Skin epidermis (tissue), 12 donors: ENCODE data around the gene GOSR2.
A peak's percentile ranks its signal among the peaks of the same experiment; 100 is the strongest.
"Not testable (repeated sequence)": the region's sequence is repeated elsewhere in the genome, so short reads cannot be mapped to it uniquely, and the experiment has no call there.

Experiments
- H3K27ac ChIP-seq, 21 experiments: fragments of 200-600 bp; sonication (generic) in 11 of 21; one replicate each; pipeline ENCODE4 v1.5.0; 2020; ENCODE audit warnings: mild to moderate bottlenecking in 3 of 21, inconsistent platforms in 2 of 21, moderate library complexity in 2 of 21
- H3K4me3 ChIP-seq, 7 experiments: fragments of 200-600 bp; sonication (generic) in 2 of 7; one replicate each; pipeline ENCODE4 v1.5.0; 2020; ENCODE audit warnings: inconsistent platforms in 2 of 7, mild to moderate bottlenecking in 2 of 7, moderate library complexity in 1 of 7

The GOSR2 gene

DNA sequence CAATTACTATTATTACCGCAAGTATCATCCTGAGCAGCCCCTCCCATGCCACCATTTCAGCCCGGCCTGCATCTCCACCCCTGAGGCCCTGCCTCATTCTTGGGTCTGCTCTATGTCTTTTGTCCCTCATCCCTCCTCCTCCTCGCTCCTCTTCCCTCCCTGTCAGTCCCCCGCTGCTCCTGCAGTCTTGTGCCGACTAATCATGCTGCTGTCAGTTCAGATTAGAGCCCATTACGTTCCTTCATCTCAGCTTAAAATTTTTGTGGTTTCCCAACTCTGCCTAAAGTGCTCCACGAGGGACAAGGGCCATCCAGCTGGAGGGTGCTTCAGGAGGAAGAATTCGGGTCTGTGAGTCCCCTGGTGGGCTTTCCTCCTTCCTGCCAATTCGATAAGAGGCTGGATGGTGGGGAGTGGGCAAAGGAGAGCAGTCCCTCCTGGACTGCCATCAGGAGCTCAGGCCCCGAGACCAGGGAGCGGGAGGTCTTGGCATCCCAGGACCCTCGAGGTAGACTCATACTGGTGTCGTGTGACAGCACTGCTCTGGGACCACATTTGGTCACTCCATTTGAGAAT, 32.9 kb upstream of the GOSR2 start:
- H3K4me3 ChIP-seq, result no peak overlapping the region
- no peak overlapping the region for H3K27ac ChIP-seq

DNA sequence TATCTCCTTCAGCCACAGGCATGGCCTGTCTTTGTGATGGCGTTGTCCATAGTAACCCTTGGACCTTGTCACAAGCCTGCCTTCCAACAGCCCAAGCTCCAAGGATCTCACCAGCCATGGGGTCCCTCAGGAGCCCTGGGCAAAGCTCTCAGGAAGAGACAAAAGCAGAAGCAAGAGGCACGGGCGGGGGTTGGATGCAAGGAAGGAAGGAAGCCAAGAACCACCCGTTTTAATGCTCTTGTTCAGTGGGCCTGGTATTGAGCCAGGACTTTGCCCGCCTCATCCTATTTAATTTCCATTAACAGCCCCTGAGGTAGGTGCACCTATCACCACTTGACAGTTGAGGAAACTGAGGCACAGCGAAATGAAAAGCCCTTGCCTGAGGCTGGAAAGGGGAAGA, 32.3 kb upstream of the GOSR2 start:
- H3K27ac ChIP-seq, result no peak overlapping the region

DNA sequence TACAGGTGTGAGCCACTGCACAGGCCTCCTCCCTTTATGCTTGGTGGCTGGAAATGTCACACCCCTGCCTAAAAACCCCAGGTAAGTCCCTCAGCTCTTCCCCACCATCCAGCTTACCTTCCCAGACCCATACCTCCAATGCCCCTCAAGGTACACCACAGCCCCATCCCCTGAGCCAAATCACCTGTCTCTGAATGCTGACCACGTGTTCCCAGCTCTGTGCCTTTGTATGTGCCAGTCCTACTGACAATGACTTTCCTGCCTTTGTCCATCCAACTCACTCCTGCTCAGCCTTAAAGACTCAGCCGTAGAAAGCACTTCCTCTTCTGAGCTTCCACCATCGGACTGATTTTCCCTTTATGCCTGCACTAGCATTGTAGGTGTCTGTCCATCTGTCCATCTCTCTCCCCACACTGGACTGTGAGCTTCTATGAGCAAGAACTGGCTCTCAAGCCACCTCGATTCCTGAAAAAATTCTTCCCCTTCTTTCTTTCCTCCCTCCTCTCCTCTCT, 30.7 kb upstream of the GOSR2 start:
- Histone ChIP-seq H3K4me3 (no peak overlapping the region), H3K27ac (no peak overlapping the region)

More for the DNA sequence above, 32.3 kb upstream of the GOSR2 start:
- H3K4me3 ChIP-seq, result no peak overlapping the region

DNA sequence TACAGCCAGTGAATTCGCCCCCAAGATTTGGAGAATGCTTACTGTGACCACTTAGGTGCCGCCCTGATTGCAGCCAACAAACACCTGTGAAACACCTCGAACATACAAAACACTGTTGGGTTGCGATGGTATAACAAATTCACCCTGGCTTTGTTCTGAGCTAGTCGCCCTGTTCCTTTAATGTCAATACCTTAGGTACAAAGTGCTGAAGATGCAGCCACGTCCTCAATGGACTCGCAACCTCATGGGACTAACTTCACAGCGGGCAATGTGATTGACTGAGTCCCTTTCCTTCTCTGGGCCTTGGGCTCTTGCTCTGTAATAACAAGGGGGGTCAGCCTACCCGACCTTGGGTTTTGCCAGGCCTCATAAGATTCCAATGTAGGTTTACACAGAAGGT, 28.9 kb upstream of the GOSR2 start:
- no peak overlapping the region for H3K4me3 ChIP-seq
- no peak overlapping the region for H3K27ac ChIP-seq

DNA sequence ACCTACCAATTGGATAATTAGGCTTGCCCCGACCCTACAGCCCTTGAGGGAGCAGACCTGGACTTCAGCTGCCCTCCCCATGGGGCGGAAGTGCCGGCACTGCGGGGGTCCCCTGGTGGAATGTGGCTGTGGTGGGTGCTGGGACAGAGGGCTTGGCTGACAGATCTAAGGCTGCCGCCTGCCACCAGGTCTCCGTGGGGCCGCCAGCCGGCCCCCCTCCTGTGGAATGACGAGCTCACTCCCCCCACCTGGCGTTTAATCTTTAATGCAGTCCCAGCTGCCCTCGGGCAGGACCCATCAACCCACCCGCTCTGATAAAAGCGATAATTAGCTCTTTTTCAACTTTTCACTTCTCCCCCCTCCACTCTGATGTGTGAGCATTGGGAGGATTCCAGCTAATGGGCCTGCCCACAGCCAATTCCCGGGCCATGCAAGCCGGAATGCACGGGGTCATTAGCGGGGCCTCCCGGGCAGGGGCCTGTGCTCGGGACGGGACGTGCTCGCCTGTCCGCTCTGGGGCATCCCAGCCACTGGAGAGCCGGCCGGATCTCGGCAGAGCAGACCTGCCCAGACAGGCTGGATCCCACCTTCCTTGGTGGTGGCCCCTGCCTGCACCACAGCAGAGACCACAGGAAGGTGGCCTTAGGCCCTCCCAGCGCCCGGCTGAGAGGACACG, 28.3 kb upstream of the GOSR2 start:
- H3K27ac ChIP-seq, result no peak overlapping the region
- H3K4me3 ChIP-seq, result no peak overlapping the region

DNA sequence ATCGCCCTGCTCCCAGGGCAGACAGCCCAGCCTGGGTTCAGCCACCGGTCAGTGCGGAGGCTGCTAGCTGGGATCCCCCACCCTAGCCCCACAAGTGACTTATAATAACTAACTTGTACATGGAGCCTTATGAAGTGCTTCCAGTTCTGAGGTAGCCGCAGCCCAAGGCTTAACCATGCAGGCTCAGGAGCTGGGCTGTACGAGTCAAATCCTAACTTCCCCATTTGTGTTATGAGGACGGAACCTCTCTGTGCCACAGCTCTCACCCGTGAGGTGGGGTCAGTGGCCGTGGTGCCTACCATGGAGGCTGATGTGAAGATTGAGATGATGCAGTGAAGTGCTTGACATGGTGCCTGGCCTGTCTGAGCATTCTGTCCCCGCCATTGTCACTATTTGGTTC, 27.8 kb upstream of the GOSR2 start:
- Histone ChIP-seq H3K4me3 (no peak overlapping the region), H3K27ac (no peak overlapping the region)

DNA sequence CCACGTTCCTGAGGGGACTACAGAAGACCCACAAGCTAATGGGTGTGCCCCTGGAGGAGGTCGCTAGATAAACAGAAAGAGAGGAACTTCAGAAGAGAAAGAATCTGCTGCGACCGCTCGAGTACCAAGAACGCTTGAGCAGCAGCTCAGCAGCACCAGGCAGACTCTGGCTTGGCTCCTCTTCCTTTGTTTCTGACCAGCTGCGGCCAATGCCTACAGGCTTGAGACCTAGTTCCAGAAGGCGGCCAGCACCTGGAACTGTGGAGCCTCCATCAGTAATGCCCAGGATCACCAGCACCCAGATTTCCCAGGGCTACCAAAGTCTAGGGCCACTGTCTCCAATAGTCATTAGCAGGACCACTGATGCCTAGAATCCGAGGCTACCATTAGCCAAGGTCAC, 26.0 kb upstream of the GOSR2 start:
- H3K4me3 ChIP-seq, result no peak overlapping the region
- no peak overlapping the region for H3K27ac ChIP-seq

DNA sequence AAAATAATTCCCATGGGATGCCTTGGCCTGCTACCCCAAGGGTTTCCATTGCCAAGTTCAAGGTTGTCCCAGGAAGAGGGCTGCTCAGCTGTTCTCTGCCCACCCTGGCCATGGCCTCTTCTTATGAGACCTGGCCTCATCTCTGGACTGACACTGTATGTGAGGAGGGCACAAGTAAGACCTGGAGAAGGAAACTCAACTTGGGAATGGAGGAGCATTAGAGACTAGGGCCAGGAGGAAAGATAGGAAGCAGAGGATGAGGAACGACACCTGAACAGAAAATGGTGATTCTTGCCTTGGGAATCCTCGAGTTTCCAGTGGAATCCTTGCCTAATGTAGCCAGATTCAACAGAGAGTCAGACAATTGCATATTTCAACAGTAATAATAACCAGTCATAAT, 24.6 kb upstream of the GOSR2 start:
- Histone ChIP-seq H3K27ac (no peak overlapping the region), H3K4me3 (no peak overlapping the region)

DNA sequence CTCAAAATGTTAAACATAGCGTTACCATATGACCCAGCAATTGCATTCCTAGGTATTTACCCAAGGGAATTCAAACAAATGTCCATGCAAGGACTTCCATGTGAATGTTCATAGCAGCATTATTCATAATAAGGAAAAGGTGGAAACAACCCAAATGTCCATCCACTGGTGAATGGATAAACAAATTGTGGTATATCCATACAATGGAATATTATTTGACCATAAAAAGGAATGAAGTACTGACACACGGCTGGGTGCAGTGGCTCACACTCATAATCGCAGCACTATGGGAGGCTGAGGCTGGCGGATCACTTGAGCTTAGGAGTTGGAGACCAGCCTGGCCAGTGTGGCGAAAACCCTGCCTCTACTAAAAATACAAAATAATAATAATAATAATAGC, 24.1 kb upstream of the GOSR2 start:
- H3K4me3 ChIP-seq, result no peak overlapping the region
- H3K27ac ChIP-seq, result no peak overlapping the region

DNA sequence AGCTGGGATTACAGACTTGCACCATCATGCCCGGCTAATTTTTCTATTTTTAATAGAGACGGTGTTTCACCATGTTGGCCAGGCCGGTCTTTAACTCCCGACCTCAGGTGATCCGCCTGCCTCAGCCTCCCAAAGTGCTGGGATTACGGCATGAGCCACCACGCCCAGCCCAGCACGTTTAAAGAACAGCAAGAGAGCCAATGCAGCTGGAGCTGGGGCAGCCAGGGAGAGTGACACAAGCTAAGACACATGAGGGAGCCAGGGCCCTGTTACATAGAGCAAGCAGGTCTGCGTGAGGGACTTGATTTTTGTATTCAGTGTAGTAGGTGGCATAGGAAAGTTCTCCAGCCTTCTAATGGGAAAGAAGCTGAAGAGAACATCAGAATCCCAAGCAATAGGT, 21.7 kb upstream of the GOSR2 start:
- H3K4me3 ChIP-seq, result no peak overlapping the region
- H3K27ac ChIP-seq, result no peak overlapping the region

DNA sequence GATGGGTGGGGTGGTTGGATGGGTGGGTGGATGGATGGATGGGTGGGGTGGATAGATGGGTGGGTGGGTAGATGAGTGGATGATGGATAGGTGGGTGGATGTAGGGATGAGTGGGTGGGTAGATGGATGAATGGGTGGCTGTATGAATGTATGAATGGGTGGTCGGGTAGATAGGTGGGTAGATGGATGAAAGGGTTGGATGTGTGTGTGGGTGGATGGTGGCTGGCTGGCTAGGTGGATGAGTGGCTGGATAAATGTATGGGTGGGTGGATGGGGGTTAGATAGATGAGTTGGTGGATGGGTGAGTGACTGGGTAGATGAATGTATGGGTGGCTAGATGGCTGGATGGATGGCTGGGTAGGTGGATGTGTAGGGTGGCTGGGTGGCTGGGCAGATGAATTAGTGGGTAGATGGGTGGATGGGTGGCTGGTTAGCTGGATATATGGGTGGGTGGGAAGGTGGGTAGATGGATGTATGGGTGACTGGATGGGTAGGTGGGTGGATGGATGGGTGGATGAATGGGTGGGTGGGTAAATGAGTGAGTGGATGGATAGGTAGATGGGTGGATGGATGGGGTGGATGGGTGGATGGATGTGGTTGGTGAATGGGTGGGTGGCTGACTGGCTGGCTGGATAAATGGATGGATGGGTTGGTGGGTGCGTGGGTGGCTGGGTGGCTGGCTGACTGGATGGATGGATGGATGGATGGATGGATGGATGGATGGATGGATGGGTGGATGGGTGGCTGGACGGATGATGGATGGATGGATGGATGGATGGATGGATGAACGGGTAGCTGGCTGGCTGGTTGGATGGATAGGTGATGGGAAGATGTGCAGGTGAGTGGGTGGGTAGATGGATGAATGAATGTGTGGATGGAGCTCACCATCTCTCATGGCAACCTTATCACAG, 18.9 kb upstream of the GOSR2 start:
- H3K4me3 ChIP-seq, result no peak overlapping the region
- H3K27ac ChIP-seq, result no peak overlapping the region

DNA sequence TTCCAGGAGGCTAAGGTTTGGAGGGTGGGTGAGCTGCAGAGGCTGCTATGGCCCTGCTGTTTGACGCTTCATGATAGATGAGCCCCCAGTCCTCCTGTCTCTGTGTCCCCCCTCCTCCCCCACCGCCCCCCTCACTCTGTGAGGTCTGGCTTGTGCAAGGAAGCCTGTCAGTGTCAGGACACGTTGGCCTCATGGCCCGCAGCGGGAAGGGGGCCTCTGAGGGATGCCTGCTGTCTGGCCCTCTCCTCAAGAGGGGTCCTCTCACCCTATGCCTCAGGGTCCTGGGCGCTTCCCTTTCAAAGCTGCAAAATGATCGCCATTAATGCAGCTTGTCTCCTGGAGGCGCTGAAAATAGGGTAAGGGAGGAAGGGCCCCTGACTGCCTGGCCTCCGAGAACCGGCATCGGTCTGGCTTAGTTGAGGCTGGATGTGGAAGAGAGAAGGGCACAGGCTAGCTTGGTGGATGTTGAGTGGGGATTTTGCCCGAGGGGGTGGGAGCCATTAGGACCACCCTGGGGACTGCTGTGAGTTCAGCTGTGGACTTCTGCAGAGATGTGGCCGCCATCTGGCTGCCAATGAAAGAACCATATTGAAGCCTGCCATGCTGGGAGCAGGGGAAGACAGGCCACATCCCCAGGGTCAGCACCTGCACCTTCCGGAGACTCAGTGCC, 14.8 kb upstream of the GOSR2 start:
- H3K27ac ChIP-seq, result no peak overlapping the region
- H3K4me3 ChIP-seq, result no peak overlapping the region

DNA sequence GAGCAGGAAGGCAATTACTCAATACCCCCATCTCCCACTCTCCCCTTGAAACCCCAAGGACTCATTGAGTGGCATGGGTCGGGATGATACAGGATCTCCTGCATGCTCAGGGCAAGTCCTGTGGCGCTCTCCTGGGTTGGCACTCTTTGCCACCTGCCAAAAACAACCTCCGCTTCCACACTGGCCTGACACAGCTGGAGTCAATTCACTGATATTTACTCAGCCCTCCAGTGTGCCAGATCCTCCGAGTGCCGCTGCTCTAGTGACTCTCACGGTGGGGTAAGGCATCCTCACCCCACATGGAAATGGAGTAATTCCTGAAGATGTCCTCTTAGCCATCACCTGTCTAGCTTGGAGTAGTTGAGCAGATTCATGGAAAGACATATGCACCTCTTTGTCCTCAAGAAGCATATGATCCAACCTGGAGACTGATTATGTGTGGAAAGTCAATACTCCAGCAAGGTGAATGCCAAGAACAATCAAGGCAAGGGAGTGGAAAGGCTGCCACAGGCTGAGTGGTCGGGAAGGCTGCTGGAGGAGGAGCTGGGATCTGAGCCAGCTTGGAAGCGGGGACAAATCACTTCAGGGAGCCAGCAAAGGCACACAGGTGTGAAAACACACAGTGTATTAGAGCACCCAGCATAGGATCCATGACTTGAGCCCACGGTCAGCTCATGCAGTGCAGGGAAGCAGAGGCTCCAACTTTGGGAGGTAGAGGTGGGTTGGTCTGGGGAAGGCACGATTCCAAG, 12.6 kb upstream of the GOSR2 start:
- no peak overlapping the region for H3K4me3 ChIP-seq
- no peak overlapping the region for H3K27ac ChIP-seq

DNA sequence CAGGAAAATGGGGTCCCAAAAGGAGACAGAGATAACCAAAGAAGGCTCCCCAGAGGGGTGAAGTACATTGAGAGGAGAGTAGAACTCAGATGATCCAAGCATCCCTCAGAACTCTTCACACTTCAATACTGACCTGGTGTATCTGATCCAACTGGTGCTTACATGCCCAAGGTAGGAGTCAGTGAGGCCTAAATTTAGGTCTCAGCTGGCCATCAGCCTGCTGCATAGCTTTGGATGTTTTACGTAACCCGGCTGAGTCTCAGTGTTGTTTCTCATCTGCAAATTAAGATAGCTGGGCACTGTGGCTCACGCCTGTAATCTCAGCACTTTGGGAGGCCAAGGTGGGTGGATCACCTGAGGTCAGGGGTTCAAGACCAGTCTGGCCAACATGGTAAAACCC, 11.6 kb upstream of the GOSR2 start:
- no peak overlapping the region for H3K4me3 ChIP-seq
- H3K27ac ChIP-seq, result no peak overlapping the region

DNA sequence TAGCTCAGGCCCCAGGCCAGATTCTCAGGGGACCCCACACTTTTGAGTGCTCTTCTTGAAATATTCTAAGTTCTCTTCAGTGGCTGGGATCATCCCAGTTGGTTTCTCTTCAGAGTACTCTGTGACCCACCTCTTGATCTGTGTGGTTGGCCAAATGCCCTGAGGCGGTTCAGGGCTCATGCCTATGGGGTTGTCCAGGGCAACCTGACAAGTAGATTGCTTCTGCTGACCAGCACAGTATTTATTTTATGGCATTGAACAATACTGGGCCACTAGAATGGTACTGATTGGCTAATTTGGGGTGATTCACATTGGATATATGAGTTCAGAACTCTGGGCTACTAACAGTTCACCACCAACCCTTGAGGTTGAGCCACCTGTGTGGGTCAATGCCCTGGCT, 7.4 kb upstream of the GOSR2 start:
- Histone ChIP-seq H3K4me3 (no peak overlapping the region), H3K27ac (no peak overlapping the region)

DNA sequence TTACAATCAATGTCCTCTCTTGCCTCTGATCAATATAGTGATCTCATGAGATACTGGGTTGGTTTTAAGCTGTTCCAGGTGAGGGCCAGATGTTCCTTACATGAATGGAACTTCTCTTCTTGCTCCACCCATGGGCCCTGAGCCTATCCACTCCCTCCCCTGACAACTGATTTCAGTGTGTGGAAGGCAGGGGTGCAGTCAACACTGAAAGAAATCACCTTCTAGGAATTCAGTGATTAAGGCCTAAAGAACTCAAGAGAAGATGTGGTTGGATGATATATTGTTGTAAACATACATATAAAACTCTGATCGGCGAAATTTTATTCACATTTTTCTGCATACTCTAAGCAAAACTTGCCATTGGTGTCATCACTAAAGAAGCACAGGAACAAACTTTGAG, 6.7 kb upstream of the GOSR2 start:
- Histone ChIP-seq H3K27ac (no peak overlapping the region), H3K4me3 (no peak overlapping the region)

DNA sequence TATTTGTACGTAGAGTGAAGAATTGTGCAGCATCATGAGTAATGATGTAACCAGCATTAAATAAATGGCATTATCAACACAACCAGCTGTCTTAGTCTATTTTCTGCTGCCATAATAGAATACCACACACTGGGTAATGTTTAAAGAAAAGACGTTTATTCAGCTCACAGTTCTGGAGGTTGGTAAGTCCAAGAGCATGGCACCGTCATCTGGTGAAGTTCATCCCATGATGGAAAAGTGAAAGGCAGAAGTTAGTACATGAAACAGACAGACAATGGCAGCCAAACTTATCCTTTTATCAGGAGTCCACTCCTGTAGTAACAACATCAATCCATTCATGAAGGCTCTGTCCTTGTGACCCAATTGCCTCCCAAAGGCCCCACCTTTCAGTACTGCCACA, 6.3 kb upstream of the GOSR2 start:
- Histone ChIP-seq H3K4me3 (no peak overlapping the region), H3K27ac (no peak overlapping the region)

DNA sequence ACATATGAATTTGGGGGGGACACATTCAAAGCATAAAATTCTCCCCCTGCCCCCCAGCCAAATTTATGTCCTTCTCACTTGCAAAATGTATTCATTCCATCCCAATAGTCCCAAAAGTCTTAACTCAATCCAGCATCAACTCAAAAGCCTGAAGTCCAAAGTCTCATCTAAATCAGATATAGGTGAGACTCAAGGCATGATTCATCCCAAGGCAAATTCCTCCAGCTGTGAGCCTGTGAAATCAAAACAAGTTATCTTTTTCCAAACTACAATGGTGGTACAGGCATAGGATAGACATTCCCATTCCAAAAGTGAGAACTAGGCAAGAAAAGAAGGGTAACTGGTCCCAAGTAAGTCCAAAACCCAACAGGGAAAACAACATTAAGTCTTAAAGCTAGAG, 5.9 kb upstream of the GOSR2 start:
- H3K27ac ChIP-seq, result no peak overlapping the region
- H3K4me3 ChIP-seq, result no peak overlapping the region

DNA sequence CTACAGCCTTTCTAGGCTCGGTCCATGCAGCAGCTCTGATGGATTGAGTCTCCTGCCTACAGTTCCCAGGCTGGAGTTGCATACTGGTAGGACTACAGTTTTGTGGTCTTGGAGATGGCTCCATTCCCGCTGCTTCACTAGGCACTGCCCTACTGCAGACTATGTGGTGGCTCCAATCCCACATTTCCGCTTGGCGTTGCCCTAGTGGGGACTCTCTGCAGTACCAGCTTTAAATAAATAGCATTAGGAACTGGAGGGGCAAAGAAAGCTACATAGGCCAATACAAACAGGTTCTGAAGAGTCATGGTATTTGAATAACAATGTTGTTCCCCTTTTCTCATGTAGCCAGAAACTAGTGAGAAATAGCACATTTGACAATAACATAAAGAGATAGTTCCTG, 5.4 kb upstream of the GOSR2 start:
- Histone ChIP-seq H3K4me3 (no peak overlapping the region), H3K27ac (no peak overlapping the region)

DNA sequence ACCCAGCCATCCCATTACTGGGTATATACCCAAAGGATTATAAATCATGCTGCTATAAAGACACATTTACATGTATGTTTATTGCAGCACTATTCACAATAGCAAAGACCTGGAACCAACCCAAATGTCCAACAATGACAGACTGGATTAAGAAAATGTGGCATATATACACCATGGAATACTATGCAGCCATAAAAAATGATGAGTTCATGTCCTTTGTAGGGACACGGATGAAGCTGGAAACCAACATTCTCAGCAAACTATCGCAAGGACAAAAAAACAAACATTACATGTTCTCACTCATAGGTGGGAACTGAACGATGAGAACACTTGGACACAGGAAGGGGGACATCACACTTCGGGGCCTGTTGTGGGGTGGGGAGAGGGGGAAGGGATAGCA, 998 bp upstream of the GOSR2 start:
- H3K4me3 ChIP-seq, result peak overlapping the region in 3 of 7 experiments; percentile 82 to 93 (median 84)
- not testable (repeated sequence) for H3K27ac ChIP-seq
